HG03460 (cell line): ENCODE data around the gene FANCD2.
"Not testable (repeated sequence)": the region's sequence is repeated elsewhere in the genome, so short reads cannot be mapped to it uniquely, and the experiment has no call there.

Experiments
- ATAC-seq: cut with Tn5 transposase; IDR thresholded peaks from one replicate; pipeline ENCODE4 v1.9.1; 2021; ENCODE audit not compliant: unreplicated experiment

Gene FANCD2

DNA sequence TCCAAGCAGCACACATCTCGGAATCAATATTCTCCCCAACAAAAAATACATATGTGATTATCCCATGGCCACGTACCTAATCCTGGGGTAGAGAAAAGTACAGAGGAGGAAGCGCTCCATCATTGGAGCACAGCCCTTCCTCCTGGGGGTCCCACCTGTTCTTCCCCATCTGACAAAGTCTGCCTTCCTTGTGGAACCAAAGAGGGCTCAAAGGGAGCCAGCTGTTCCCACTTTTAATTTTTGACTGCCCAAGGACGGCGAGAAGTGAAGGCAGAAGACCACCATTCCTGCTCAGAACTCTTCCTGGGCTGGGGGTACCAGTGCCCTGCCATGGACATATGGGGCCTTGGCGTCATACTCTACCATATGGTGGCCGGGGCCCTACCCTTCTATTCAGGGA lies 14.1 kb upstream of the FANCD2 start:
- no peak for ATAC-seq

DNA sequence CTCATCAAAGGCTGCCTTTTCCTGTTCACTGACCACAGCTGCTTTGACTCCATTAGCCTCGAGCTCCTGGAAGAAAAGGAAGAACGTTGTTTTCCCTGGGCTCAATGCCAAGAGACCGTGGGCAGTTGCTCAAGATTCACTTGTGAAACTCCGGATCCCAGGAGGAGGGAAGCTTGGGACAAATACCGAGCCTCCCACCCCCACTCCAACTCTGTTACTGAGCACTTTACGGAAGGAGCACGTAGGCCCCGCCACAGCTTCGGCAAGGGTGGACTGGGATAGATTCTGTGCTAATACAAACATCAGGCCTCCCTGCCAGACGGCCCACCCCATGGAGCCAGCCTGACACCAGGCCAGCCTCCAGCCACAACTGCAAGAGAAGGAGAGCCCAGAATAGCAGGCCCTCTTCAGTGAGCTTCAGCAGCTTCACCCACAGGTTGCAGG lies 10.8 kb upstream of the FANCD2 start:
- no peak for ATAC-seq

DNA sequence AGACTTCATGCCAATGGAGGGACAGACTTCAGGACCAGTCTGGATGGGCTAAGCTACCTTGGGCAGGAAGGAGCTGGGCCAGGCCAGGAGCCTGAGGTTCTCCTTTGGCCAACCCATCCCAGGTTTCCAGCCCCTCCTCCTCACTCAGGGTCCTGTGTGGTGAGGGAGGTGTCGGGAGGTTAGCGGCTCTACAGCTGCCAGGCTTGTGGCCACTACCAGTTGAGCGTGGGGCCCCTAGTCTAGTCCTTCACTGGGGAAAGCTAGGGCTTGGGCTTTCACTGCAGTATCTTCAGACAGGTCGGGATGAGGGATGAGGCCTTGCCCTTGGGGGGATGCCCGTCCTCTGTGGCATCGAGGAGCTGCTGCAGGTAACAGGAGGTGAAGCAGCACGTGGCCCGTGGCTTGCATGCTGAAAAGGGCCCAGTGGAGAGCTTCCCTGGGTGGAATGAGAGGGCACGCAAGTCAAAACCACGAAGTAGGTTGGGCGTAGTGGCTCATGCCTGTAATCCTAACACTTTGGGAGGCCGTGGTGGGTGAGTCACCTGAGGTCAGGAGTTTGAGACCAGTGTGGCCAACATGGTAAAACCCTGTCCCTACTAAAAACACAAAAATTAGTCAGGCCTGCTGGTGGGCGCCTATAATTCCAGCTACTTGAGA lies 8.5 kb upstream of the FANCD2 start:
- no peak for ATAC-seq

DNA sequence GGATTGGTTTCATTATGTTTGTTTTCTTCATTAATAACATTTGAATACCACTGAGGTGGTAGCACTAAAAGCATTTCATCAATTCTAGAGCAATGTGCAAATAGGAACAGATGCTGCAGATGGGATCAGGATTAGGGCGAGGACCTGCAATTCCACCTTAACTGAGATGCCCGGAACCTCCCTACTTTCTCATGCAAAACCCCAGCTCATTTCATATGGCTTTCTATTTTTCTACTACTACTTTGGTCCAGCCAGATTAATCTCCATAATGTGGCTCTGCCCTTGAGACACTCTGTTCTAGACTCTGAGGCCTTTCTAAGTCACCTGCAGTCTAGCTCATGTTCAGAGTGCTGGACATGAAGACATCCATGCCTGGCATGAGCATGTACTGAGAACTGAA lies 7.4 kb upstream of the FANCD2 start:
- ATAC-seq, result not testable (repeated sequence)

DNA sequence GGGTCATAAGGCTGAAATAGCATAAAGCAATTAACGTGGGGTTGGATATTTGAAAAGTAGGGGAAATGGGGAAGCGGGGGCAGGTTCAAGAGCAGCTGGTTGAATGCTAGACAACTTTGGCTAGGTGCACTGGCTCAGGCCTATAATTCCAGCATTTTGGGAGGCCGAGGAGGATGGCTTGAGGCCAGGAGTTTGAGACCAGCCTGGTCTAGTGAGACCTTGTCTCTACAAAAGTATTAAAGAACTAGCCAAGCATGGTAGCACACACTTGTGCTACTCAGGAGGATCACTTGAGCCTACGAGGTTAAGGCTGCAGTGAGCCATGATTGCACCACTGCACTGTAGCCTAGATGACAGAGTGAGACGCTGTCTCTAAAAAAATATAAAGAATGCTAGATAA lies 6.9 kb upstream of the FANCD2 start:
- ATAC-seq, result no peak

DNA sequence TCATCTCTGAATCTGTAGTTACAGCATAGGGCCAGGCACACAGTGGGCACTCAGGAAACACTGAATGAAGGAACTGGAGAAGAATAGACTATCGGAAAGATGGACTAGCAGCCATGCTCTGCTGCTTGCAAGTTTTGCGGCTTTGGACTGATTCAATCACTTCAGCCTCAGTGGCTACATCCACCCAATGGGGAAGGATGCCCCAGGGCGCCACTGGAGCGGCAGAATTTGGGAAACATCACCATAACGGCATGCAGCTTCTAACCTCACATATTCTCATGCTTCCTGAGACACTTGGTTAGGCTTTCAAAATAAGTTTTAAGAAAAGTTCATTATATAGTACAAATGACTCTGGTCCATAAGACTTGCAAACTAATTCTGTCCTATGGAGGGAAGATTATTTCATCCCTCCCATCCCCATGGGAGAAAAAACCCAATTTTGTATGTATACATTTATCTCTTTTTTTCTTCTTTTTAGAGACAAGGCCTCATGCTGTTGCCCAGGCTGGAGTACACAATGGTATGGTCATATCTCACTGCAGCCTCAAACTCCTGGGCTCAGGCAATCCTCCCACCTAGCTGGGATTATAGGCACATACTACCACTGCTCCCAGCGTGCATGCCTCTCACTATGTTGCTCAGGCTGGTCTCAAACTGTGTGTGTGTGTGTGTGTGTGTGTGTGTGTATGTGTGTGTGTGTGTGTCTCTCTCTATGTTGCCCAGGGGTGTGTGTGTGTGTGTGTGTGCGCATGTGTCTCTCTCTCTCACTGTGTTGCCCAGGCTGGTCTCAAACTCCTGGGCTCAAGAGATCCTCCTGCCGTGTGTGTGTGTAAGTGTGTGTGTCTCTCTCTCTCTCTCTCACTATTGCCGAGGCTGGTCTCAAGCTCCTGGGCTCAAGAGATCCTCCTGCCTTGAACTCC lies 4.1 kb upstream of the FANCD2 start:
- no peak for ATAC-seq

DNA sequence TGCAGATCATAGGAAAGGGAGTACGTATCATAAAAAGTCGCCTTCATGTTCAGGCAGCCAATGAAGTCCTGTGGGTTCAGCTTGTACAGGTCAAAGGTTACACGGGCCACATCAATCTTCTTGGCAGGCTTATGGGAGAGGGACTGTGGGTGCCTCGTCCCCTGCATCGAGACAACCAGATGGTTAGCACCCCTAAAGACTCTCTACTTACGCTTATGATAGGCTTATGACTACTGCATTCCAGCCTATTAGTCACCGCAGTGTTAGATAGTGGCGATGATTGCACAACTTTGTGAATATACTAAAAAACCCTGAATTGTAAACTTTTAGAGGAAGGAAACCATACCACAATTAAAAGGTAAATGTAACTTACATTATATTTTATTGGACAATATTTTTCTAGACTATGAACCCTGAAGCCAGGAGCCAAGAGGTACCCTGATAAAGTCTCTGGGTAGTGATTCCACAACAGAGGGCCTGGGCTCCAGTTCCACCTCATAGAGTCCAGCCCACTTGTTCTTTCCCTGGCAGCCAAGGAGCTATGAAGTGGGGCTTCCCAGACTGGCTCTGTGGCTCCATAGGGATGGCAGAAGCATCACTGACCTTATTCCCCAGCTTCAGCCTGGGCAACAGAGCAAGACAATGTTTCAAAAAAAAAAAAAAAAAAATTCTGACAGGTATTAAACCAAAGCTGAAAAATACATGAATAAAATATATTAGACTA lies 2.5 kb upstream of the FANCD2 start:
- ATAC-seq, result no peak

DNA sequence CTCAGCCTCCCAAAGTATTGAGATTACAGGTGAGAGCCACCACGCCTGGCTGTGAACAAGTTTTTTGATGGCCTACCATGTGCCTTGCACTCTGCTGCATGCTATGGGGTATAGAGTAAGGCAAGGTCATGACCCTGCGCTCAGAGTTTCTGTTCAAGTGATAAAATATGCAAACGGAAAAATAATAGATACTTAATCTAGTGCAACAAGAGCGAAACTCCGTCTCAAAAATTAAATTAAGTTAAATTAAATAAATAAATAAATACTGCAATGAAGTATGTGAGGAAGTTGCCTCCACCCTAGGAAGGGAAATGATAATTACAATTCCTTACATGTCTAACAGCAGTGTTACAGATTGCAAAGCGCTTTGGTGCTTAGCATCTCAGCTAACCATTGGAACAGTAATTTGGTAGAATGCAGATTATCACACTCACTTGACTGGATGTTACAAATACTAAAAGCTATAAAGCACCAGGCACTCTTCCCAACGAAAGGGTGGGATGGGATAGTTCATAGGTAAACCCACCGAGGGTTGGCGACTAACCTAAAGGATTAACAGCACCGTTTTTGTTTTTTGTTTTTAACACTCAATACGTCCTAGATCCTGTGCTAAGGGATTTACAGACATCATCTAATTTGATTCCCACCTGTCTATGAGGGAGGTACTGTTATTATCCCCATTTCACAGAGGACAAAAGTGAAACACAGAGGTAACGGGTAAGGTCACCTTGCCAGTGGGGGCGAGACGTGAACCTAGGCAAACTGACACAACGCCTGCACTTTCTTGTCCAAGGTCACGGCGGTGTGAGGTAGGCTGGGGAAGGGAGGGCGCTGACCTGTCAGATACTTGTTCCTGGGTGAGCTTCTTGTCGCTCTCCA lies 793 bp upstream of the FANCD2 start:
- ATAC-seq, result no peak

DNA sequence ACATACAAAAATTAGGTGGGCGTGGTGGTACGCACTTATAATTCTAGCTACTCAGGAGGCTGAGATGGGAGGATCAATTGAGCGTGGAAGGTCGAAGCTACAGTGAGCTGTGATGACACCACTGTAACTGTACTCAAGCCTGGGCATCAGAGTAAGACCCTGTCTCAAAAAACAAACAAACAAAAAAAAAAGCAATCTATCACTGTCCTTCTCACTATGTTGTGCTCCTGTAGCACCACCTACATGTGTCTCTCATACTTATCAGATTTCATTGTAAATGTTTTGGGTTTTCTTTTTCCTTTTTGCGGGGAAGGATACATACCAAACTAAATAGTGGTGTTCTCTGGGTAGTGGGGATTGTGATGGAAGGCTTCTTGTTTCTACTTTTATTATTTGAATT lies 14.8 kb downstream of the FANCD2 start:
- no peak for ATAC-seq

DNA sequence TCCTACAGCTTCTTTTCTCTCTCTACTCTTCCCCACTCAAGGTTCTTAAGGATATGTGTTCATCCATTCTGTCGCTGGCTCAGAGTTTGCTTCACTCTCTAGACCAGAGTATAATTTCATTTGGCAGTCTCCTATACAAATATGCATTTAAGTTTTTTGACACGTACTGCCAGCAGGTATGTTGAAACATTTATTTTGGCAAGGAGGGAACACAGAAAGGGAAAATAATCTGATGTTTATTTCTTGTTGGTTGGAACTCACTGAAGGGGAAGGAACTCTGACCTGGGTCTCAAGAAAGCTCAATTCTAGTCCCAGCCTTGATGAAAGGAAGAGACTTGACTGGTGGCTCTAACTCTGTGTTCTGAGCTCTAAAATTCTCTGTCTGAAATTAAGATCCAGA lies 21.6 kb downstream of the FANCD2 start:
- no peak for ATAC-seq

DNA sequence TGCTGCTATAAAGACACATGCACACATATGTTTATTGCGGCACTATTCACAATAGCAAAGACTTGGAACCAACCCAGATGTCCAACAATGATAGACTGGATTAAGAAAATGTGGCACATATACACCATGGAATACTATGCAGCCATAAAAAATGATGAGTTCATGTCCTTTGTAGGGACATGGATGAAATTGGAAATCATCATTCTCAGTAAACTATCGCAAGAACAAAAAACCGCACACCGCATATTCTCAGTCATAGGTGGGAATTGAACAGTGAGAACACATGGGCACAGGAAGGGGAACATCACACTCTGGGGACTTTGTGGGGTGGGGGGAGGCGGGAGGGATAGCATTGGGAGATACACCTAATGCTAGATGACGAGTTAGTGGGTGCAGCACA lies 26.8 kb downstream of the FANCD2 start:
- ATAC-seq, result not testable (repeated sequence)

DNA sequence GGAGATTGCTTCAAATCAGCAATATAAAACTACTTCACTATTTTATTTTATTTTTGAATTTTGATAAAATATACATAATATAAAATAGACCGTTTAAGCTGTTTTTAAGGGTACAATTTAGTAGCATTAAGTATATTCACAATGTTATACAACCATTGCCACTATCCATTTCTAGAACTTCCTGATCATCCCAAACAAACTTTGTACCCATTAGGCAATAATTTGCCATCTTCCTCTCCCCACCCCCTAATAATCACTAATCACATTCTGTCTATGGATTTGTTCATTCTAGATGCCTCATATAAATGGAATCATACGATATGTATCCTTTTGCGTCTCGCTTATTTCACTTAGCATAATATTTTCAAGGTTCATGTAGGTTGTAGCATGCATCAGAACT lies 28.9 kb downstream of the FANCD2 start:
- ATAC-seq, result no peak

DNA sequence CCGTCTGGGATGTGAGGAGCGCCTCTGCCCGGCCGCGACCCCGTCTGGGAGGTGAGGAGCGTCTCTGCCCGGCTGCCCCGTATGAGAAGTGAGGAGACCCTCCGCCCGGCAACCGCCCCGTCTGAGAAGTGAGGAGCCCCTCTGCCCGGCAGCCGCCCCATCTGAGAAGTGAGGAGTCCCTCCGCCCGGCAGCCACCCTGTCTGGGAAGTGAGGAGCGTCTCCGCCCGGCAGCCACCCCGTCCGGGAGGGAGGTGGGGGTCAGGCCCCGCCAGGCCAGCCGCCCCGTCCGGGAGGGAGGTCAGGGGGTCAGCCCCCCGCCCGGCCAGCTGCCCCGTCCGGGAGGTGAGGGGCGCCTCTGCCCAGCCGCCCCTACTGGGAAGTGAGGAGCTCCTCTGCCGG lies 43.8 kb downstream of the FANCD2 start:
- ATAC-seq, result not testable (repeated sequence)

DNA sequence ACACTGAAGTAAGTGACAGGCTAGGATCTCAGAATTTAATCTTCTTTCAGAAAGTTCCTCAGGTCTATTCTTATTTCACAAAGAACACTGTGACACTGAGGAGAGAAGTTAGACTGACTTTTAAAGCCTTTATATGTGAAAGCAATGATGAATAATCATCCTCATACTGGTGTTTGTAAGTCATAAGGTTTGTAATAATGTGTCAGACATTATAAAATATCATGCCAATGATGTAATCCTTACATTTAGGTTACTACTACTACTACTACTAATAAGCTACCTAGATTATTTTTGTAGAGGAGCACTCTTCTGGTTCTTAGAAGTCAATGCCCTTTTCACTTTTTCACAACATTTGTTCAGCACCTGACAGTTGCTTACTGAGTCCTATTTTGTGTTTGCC lies 48.4 kb downstream of the FANCD2 start:
- no peak for ATAC-seq

DNA sequence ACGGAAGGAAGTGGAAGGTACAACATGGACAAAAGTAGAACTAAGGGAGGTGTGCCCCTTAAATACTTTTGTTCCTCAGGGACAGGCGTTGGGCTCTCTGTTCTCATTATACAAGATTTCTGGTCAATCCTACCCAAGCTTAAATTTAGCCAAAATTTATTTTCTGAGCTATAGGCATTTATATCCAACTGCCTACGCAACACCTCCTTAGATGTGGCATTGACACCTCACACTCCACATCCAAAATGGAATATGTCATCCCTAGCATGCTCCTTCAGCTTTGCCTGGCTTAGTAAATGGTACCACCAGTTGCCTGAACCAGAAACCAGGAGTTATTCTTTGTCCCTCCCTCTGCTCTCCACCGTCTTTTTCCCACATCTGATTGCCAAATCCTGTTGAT lies 55.6 kb downstream of the FANCD2 start:
- ATAC-seq, result no peak

DNA sequence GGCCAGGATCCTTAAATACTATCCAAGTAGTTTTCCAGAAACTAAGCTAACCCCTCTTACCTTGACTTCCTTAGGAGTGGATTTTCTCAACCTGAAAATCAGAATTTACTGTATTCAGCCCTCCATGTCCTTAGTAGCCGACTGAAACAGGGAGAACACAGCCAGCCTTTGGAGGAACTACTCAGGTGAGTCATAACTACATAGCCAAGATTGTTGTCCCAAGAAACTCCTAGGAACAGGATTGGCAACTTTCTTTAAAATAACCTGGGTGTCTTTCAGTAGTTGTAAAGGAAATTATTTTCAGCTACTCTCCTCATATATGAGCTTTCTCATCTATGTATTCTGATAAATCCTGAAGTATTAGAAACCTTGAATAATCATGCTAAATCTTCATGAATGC lies 59.5 kb downstream of the FANCD2 start:
- ATAC-seq, result no peak

DNA sequence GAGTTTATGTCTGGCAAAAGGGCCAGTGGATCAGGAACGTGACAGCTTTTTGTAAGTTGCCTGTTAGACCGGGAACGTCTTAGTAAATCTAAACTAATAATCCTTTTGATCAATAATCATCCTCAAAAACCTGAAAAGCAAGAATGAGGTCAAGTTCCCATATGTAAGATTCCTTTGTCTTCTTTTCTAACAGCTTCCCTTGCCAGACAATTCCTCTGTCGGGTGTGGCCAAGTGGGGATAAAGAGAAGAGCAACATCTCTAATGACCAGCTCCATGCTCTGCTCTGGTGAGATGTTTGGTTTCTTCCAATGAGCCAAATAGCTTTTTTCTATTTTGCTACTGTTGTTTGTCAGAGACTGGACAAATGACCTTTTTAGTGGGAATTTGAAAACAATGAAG lies 62.0 kb downstream of the FANCD2 start:
- ATAC-seq, result no peak

DNA sequence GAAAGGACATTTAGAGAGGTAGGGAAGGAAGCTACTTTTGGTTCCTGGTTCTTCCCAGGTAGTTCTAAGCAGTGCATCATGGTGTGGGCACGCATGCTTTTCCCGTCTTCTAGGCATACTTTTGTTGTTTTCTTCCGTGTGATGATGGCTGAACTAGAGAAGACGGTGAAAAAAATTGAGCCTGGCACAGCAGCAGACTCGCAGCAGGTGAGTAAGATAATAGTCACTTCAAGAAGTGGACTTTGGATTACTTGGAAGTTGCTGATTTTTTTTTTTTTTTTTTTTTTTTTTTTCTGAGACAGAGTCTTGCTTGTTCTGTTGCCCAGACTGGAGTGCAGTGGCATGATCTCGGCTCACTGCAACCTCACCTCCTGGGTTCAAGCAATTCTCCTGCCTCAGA lies 63.9 kb downstream of the FANCD2 start:
- no peak for ATAC-seq

DNA sequence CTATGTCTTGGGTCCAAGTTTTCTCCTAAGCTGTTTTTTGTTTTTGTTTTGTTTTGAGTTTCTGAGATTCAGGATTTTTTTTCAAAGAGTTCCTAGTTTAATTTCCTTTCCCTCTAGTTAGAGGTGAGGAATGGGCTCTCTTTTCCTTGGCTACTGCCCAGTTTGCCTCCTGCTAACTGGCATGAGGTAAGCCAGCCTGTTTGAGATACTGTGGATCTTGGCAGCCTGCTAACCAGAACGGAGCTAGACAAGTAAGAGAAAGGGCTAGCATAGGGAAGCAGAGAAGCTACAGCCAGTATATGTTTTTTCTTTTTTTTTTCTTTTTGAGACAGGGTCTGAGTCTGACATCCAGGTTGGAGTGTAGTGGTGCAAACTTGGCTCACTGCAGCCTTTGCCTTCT lies 64.5 kb downstream of the FANCD2 start:
- ATAC-seq, result not testable (repeated sequence)

DNA sequence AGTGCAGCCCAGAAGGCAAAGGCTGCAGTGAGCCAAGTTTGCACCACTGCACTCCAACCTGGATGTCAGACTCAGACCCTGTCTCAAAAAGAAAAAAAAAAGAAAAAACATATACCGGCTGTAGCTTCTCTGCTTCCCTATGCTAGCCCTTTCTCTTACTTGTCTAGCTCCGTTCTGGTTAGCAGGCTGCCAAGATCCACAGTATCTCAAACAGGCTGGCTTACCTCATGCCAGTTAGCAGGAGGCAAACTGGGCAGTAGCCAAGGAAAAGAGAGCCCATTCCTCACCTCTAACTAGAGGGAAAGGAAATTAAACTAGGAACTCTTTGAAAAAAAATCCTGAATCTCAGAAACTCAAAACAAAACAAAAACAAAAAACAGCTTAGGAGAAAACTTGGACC lies 65.2 kb downstream of the FANCD2 start:
- not testable (repeated sequence) for ATAC-seq

DNA sequence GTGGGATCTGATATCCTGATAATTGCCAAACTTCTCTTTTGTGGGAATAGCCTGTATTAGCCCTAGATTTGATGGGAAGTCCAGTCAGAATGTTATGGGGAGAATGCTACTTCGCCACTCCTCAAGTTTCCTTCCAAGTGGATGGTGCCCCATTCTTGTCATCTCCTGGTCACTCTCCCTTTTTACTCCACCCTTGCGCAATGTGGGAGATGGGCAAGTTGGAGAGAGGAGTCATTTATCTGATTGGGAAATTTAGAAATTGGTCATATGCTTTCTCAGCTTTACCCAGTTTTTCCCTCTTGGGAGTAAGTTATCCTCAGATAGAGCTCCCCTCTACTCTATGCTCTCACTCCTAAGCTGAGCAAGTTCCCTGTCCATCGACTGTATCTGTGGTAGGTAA lies 67.4 kb downstream of the FANCD2 start:
- ATAC-seq, result no peak
